ENCODE results near the gene ENTPD7. TPM values are rescaled to one million over a fixed set of nuclear protein-coding genes. Genes with fewer than 3 reads are reported as not detected.
A peak's percentile ranks its signal among the peaks of the same experiment; 100 is the strongest.
"Not testable (repeated sequence)": the region's sequence is repeated elsewhere in the genome, so short reads cannot be mapped to it uniquely, and the experiment has no call there.

Gene ENTPD7
- total and polyA plus RNA-seq, 7 donors, result 1.2 to 6.6 (median 3.5) TPM

GRCh38 chr10:99620711-99621453, 38.4 kb upstream of the ENTPD7 start:
- no peaks in the 10 kb centered on the region for H3K9me3 ChIP-seq
- intact Hi-C loops (cut with DNase I), result loop anchor here (1.0 to 2.0 kb wide), 4 partner anchors 88 to 190 kb away; partner anchors contain the start of genes COX15, CUTC, GOT1 and NKX2-3
- H3K36me3 ChIP-seq, result no peaks in the 10 kb centered on the region
- H3K27ac ChIP-seq, result peak overlapping the region; percentile 93 to 97 (median 96)
- peak overlapping the region; percentile 49 to 92 (median 84) for H3K4me3 ChIP-seq
- peaks cover 0 to 49% (median 42%) of the 10 kb centered on the region in 4 donors for H3K4me1 ChIP-seq
- 0% methylated on average over 78 of the region's 78 CpGs for WGBS, 2 donors
- no peaks in the 10 kb centered on the region for H3K27me3 ChIP-seq
- peak; percentile 98 for DNase-seq
- peak; percentile 93 to 97 (median 94) for TF ChIP-seq POLR2AphosphoS5 (IDR thresholded peaks at IDR 0.05)
- peak; percentile 76 to 77 for TF ChIP-seq POLR2A (IDR thresholded peaks at IDR 0.05)
- no peak for TF ChIP-seq CTCF (IDR thresholded peaks at IDR 0.05)
- TF ChIP-seq EP300 (IDR thresholded peaks at IDR 0.05), result peak in 1 of 4 donors; percentile 66

- no peaks in the 10 kb centered on the region for H3K36me3 ChIP-seq
- WGBS, 2 donors, result 12 to 18% methylated on average over 31 of the region's 31 CpGs
- peaks cover 0 to 41% (median 35%) of the 10 kb centered on the region in 4 donors for H3K4me1 ChIP-seq
- peak overlapping the region; percentile 49 to 92 (median 84) for H3K4me3 ChIP-seq
- H3K9me3 ChIP-seq, result no peaks in the 10 kb centered on the region
- TF ChIP-seq POLR2A (IDR thresholded peaks at IDR 0.05), result peak; percentile 76
- TF ChIP-seq CTCF (IDR thresholded peaks at IDR 0.05), result no peak
- no peaks in the 10 kb centered on the region for H3K27me3 ChIP-seq
- intact Hi-C loops (cut with DNase I), result loop anchor here (1.0 to 2.0 kb wide), 5 partner anchors 37 to 191 kb away; partner anchors contain the start of genes COX15, CUTC, ENTPD7 and GOT1
- peak overlapping the region; percentile 93 to 97 (median 96) for H3K27ac ChIP-seq
- no peak for DNase-seq
Measured at GRCh38 chr10:99621454-99622251, 37.7 kb upstream of the ENTPD7 start.

- Histone ChIP-seq H3K27ac (no peak overlapping the region), H3K4me1 (peaks cover 0 to 19% (median 12%) of the 10 kb centered on the region in 4 donors), H3K4me3 (no peak overlapping the region), H3K27me3 (no peaks in the 10 kb centered on the region), H3K36me3 (no peaks in the 10 kb centered on the region), H3K9me3 (no peaks in the 10 kb centered on the region)
- intact Hi-C loops (cut with DNase I), result loop anchor here (2.0 kb wide), 1 partner anchor 35 kb away; the partner anchor contains the start of gene ENTPD7
- DNase-seq, result no peak
- TF ChIP-seq POLR2AphosphoS5 (IDR thresholded peaks at IDR 0.05) (no peak), EP300 (IDR thresholded peaks at IDR 0.05) (no peak)
Measured at GRCh38 chr10:99623919-99624318, 35.4 kb upstream of the ENTPD7 start.

GRCh38 chr10:99625124-99625523, 34.2 kb upstream of the ENTPD7 start:
- H3K4me3 ChIP-seq; H3K27me3 ChIP-seq; DNase-seq; H3K9me3 ChIP-seq; H3K4me1 ChIP-seq; intact Hi-C loops (cut with DNase I); H3K27ac ChIP-seq; H3K36me3 ChIP-seq: not testable (repeated sequence)
- 57 to 97% methylated on average over 3 of the region's 3 CpGs for WGBS, 2 donors

GRCh38 chr10:99628923-99629624, 30.2 kb upstream of the ENTPD7 start:
- no peak for TF ChIP-seq POLR2A (IDR thresholded peaks at IDR 0.05)
- TF ChIP-seq POLR2AphosphoS5 (IDR thresholded peaks at IDR 0.05), result no peak
- TF ChIP-seq EP300 (IDR thresholded peaks at IDR 0.05), result no peak
- no peak for TF ChIP-seq CTCF (IDR thresholded peaks at IDR 0.05)
- Histone ChIP-seq H3K27me3 (no peaks in the 10 kb centered on the region), H3K27ac (no peak overlapping the region), H3K4me1 (no peaks in the 10 kb centered on the region), H3K4me3 (no peak overlapping the region), H3K9me3 (no peaks in the 10 kb centered on the region), H3K36me3 (no peaks in the 10 kb centered on the region)
- intact Hi-C loops (cut with DNase I), result no loop called here
- DNase-seq, result no peak
- WGBS, 2 donors, result 85 to 90% methylated on average over 1 of the region's 1 CpG

Data from sigmoid colon (tissue), 7 donors.